ENCODE data around the gene TRIP12. TPM values are rescaled to one million over a fixed set of nuclear protein-coding genes. Genes with fewer than 3 reads are reported as not detected.
"Not testable (repeated sequence)": the region's sequence is repeated elsewhere in the genome, so short reads cannot be mapped to it uniquely, and the experiment has no call there.

Gene TRIP12
- 172 TPM for polyA plus RNA-seq (ENCODE audit: insufficient read length)

DNA sequence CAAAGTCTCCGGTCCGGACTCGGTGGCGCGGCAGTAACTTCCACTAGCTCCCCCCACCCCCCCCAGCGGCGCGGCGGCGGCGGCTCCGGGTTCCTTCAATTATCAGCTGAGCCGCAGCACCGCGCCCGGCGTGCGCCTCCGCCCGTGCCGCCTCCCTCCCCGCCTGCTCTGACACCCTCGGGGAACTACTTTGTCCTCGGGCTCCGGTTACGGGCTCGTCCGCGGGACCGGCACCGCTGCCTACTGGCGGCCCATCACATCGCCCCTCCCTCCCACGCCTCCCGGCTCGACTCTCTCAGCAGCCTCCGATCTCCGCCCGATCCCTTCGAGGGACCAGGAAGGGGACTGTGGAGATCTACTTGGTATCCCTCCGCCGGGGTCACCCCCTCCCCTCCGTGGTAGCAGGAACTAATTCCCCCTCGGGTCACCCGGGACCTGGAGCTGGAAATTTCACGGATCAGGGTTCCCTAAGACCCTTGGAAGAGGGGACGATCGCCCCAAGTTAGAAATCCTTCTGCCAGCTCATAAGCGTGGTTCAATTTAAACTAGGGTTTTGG lies at the start of gene TRIP12:
Gene TRIP12, minus strand, starts transcription at position 118 of the 557 bp plus-strand sequence. CDS start 41,930 bp downstream, outside the sequence.
- peak; percentile 82 for DNase-seq (ENCODE audit: low read depth)

DNA sequence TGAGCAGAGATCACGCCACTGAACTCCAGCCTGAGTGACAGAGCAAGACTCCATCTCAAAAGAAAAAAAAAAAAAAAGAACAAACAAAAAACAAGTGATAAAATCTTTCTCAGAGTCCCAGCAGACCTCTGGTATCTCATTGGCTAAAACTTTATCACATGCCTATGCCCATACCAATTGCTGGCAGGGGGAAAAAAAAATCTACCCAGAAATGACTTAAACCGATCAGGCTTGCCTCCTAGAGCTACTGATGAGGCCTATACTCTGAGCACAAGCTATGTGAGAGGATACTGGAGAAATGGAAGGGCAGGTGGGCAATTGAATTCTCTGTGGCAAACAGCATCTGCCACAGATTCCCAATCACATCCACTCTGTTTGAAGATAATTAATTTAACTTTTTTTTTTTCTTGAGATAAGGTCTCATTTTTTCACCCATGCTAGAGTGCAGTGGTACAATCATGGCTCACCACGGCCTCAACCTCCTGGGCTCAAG lies 49.5 kb upstream of the TRIP12 start:
- DNase-seq (ENCODE audit: low read depth) = no peak

DNA sequence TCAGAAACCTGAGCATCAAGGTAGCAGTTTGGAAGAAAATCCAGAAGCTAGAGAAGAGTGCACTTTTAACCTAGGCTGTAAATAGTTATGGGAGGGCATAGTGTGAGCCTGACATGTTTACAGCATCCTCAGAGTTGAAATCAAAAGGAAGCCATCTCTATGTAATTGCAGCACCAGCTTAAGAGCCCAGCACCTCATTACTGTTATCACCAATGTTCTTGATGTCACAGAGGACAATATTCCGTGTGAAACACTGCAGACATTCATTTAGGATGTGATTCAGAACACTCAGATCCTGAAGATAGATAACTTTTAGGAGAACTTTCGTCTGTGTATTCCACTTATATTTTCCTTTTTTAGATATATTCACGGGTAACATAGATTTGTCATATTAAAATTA lies 48.6 kb upstream of the TRIP12 start:
- DNase-seq (ENCODE audit: low read depth) = no peak

DNA sequence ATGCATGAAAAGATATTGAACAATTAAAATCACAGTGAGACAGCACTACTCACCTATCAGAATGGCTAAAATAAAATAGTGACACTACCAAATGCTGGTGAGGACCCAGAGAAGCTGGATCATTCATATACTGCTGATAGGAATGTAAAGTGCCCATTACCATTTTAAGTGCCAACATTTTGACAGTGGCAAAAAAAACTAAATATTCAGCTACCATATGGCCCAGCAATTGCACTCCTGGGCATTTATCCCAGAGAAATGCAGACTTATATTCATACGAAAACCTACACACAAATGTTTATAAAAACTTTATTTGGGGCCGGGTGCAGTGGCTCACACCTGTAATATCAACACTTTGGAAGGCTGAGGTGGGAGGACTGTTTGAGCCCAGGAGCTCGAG lies 48.1 kb upstream of the TRIP12 start:
- no peak for DNase-seq (ENCODE audit: low read depth)

DNA sequence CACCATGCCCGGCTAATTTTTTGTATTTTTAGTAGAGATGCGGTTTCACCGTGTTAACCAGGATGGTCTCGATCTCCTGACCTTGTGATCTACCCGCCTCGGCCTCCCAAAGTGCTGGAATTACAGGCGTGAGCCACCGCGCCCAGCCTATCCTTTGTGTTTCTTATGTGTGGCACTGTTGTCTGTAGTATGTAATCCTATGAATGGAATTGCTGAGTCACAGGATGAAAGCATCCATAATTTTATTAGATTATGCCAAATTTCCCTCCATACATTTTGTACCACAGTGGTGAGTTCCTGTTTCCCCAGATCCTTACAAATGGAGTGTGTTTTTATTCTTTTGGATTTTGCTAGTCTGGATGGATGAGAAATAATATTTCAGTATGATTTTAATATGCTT lies 41.8 kb upstream of the TRIP12 start:
- DNase-seq (ENCODE audit: low read depth) = not testable (repeated sequence)

DNA sequence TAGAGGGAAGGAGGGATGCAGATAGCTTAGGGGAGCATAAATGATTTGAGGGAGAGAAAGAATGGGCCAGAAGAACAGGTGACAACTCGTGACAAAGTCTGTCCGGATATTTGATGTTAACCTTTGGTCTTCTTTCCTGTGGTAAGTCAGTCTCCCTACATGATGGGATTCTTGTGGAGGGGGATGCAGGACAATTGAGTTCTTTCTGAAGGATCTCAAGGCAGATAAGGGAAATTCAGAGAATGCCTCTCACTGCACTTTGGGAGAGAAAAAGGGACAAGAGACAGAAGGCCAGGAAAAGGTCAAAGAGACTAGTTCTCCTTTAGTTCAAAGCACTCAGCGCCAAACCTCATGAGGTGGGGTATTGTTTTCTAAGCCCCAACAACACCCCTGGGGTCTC lies 34.7 kb upstream of the TRIP12 start:
- no peak for DNase-seq (ENCODE audit: low read depth)

DNA sequence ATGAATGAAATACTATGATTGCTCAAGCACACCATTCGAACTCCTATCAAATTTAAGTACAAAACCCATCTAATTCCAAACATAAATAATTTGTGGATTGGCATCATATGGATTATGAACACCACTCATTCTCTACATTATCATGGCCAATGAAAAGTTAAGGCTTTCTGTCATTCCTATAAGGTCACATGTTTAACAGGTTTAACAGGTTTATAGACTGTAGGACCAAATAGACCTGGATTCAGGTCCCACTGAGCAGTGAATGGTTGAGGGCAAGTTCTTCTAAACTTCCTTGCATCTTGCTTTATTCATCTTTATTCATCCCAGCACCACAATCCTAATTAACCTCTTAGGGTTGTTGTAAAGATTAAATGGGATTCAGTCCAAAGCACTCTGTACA lies 33.9 kb upstream of the TRIP12 start:
- no peak for DNase-seq (ENCODE audit: low read depth)

DNA sequence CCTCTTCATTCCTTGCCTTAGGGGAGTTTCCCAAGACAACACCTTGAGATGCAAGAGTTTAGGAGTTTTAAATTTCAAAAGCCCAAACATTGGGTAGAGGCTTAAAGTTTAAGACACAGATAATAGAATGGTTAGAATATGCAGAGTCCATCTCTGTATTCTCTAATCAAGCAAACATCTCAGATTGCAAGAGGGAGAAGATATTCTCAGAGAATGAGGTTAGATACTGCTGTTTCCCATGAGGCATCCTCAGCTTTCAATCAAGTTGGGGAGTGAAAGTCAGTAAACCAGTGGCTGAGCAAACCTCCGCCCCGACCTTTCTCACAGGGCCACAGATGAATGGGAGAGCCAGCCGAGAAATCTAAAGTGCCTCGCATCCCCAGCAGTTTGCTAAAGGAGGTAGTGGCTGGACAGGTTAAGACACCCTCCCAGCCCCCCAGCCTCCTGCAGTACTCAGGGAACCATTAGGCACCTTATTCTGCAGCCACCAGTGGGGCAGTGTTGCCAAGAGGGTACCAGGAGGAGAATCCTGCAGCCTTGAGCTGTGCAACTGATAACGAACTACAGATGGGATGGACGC lies 30.5 kb upstream of the TRIP12 start:
- DNase-seq (ENCODE audit: low read depth) = no peak

DNA sequence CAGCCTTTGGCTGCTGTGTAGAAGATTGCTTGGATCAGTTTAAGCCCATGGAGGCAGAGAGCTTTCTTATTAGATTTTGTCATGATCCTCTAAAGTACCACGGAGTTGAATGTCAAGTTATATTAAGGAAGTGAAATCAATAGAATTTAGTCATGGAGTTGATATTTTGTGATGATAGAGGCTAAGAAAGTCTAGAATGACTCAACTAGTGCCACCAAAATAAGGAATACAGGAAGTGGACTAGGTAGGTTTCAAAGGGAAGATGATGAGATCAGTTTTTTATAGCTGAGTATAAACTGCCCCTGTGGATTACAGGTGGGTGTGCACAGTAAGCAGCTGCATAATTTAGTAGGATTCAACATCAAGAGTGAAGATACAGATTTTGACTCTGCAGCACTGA lies 25.7 kb upstream of the TRIP12 start:
- DNase-seq (ENCODE audit: low read depth) = no peak

DNA sequence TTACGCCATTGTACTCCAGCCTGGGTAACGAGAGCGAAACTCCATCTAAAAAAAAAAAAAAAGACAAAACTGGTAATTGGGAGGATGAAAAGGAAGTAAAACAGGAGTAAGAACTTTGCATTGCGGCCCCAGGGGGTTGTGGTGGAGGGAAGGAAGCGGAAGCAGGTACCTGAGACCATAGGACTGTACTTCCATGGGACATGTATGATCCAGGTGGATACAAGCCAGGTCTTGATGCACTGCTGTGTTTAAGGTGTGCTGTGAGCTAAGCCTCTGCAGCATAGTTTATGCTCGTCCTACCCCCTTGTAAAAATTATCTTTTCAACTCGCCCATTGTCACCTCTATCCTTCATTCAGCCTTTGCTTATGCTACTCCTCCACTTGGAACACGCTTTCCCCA lies 24.2 kb upstream of the TRIP12 start:
- DNase-seq (ENCODE audit: low read depth) = no peak

DNA sequence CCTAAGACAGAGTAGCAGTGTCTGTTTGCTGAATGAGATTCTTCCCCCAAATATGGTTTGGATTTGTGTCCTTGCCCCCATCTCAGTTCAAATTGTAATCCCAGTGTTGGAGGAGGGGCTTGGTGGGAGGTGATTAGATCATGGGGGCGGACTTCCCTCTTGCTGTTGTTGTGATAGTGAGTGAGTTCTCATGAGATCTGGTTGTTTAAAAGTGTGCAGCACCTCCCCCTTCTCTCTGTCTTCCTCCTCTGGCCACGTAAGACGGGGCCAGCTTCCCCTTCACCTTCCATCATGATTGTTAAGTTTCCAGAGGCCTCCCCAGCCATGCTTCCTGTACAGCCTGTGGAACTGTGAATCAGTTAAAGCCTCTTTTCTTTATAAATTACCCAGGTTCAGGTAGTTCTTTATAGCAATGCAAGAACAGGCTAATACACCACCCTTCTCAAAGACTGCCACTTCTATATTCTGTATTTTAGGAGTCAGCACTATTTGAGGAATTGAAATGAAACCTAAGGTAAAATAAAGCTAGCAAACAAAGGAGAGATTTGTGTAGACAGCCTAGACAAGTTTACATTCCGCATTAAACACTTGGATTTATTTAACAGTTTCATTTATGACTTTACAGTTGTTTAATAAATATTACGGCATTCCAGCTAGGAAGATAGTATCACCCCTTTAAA lies 22.1 kb upstream of the TRIP12 start:
- no peak for DNase-seq (ENCODE audit: low read depth)

DNA sequence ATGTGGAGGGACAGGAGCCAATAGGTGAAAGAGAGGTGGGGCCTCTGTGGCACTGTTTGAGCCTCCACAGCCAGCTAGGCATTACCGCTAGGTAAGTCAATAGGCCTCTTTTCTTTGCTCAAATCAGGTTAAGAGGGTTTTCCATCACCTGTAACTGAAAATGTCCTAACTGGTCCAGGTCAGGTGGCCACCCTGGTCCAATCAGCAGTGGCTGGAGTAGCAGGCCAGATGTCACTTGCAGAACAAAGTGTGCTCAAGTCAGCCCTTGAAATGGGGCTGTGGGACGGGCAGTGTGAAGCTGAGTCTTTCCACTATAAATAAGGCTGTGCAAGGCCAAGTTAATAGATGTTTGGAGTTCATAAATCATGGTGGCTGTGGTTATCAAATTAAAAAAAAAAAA lies 21.4 kb upstream of the TRIP12 start:
- DNase-seq (ENCODE audit: low read depth) = no peak

DNA sequence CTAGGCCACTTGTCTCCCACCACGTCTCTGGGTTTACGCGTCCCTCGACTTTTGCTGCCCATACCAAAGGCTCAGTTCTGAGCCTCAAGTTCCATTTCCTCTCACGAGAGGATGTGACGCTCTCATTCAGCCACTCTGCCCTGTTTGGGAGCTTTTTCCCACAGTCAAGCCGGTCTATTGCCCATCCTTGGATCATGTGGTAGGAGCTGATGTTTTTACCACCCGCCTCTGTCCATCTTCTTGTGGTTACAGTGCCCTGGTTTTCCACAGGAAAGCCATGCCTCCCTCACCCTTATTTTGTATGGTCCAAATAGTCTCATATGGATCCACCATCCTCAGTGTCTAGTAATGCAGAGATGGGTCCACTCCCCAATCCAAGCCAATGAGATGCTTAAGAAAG lies 20.9 kb upstream of the TRIP12 start:
- no peak for DNase-seq (ENCODE audit: low read depth)

DNA sequence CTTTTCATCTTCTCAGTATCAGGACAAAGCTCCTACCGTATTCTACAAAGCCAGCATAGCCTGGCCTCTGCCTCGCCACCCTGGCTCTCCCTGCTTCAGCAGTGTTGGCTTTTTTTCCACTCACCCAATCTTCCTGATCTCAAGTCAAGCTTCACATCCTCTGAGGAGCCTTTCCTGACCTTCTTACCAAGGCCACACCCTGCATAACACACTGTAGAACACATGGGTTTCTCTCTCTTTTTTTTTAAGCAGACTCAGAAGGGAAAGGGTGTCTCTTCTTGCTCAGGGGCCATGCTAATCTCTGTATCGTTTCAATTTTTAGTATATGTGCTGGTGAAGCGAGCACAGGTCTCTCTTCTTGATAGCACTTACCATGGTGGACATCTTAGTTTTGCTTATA lies 15.7 kb upstream of the TRIP12 start:
- DNase-seq (ENCODE audit: low read depth) = no peak

DNA sequence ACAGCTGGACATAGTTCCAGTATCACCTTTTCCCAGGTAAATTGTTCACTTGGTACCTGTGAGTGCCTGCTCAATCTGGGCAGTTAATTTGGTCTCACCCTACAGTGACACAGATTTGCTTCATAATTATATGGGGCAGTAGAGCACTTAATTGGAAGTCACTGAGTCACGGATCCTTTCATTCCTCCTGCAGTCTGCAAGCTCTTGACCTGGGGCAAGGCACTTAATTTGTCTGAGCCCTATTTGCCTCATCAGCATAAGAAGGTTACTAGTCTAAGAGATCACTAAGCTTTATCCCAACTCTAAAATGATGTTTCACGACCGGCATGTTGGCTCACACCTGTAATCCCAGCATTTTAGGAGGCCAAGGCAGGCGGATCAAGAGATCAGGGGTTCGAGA lies 9.4 kb upstream of the TRIP12 start:
- DNase-seq (ENCODE audit: low read depth) = no peak

DNA sequence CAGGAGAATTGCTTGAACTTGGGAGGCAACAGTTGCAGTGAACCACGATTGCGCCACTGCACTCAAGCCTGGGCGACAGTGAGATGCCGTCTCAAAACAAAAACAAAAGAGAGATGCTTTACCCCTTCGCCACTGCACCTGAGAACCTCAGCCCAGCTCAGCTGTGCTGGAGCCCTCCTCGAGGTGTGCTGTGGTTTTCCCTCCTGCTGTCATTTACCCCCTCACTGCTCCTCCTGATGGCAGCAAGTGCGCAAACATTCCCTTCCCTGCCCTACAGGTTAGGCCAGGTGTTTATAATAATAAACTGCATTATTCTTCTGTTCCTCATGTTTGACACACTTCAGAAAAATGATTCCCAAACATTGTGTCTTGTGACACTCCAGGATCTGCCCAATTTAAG lies 8.8 kb upstream of the TRIP12 start:
- DNase-seq (ENCODE audit: low read depth) = no peak

DNA sequence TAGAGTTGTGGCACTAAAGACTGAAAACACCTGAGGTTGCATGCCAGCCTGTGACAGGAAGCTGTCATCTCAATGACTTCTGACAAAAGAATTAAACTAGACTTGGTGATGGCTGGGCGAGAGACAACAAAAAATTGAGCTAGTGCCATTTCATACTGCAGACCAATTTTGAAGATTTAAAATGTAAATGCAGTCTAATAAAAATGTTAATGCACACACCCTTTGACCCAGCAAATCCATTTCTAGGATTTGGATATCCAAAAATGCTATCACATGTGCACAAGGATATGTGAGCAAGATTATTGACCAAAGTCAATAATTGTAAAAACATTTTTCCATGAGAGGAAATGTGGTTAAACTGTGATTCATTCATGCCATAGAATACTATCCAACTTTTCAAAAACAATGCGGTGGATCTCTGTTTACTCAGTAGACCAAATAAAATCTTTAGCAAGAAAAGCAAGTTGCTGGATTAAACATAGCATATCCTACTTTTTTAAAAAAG lies 6.1 kb upstream of the TRIP12 start:
- no peak for DNase-seq (ENCODE audit: low read depth)

DNA sequence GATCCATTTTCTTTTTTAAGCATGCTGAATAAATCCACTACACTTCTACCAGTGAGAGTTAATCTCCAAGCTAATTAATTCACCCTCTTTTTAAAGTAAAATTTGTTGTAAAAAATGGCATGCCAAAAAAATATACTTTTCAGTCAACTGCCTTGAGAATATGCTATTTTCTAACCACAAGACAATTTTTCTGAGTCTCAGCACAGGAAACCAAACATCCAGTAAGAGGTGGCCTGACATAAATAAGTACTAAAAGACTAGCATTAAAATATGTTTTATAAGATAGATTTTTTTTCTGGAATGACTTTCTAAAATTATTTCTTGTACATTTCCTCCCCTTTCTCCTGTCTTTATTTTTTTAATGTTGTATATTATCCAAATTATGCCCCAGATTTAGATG lies 3.4 kb upstream of the TRIP12 start:
- no peak for DNase-seq (ENCODE audit: low read depth)

DNA sequence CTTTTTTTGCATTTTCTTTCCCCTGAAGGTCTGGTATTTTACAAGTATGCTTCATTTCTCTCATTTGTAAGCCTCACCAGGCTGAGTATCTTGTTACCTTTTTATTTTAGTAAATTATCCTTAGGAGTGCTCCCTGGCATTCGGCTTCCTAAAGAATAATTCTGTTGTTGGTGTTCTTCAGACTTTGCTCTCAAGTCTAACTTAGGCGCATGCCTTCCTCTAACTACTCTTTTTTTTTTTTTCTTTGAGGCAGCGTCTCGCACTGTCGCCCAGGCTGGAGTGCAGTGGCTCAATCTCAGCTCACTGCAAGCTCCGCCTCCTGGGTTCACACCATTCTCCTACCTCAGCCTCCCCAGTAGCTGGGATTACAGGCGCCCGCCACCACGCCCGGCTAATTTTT lies 2.7 kb upstream of the TRIP12 start:
- DNase-seq (ENCODE audit: low read depth) = not testable (repeated sequence)

DNA sequence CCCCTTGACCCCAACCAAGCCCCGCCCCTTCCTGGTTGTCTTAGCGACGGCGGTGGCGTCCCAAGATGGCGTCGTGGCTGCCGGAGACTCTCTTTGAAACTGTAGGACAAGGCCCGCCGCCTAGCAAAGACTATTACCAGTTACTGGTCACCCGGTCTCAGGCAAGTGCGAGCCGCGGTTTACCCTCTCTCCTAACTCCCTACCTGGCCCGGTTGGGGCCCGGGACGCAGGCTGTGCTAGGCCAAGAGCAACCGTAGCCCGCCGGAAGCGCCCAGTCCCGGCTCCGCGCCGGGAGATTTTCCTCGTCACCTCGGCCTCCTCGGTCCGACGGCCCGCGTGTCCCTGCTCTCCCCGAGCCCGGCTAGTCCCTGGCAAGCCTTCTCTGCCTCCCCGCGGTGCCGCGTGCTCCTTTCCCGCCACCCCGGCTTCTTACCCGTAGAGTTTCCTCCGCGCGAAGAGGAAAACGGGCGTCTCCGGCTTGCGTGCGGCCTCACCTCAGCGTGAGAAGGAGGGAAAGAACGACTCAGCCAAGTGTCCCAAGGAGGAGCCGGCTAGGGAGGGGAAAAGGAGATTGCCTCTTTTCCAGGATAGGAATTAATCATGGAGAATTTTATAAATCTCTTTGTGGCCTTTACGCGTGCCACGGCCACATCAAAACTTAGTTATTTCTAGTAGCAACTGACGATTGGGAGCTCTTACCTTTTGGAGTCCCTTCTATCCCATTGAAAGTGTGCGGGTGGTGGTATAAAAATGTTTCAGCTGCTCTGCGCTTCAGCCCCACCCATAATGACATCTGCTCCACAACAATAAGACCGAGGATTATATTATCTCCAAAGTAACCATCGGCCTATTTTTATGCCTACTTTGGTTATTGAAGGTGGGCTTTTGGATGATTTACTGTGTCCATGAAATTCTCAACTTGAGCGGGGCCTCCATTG lies 909 bp upstream of the TRIP12 start, which contains the start of gene FBXO36:
Gene FBXO36, plus strand, starts transcription at position 55 of the 938 bp plus-strand sequence. Its CDS starts 11 bp downstream, at position 66.
- no peak for DNase-seq (ENCODE audit: low read depth)

DNA sequence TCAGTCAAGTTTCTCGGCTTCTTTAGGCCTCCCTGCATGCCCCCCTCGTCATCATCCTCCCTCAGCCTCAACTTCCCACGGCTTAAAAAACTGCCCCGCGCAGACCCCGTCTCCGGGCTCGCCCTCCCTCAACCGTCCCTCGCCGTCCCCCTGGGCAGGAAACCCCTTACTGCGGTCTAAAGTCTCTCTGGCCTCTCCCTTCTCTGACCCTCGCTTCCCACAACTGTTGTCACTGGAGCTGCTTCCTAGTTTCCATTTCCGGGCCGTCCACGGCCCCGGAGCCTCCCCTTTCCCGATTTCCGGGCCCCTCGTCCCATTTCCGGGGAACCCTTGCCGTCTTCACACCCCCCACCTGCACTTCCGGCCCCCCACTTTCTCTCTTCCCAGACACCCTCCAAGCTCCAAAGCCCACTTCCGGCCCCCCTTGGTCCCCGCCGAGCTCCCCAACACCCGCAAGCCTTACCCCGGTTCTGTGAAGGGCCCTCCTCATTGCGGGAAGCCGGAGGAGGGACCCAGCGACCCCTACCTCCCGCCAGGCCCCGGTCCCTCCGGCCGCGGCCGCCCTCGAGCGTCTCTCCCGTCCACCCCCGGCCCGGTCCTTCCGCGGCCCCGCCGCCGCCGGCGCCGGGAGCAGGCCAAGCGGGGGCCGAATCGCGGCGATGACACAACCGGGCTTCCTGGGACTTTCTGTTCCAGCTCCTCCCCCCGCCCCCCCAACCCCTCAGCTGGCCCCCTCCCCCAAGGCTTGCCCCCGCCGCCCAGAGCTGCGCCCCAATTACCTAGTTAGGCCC lies 513 bp downstream of the TRIP12 start:
- DNase-seq (ENCODE audit: low read depth) = no peak

Data from forelimb muscle (tissue), 1 donor.